SU-DHL-6 (cell line): ENCODE measurements around the gene RPS19.

ENCODE experiments used
- EZH2phosphoT487 ChIP-seq: fragments of 200-600 bp; sonication (generic), shearing (Covaris generic); conservative IDR thresholded peaks from 2 replicates; pipeline ENCODE4 v1.6.1; 2018; ENCODE audit warnings: mild to moderate bottlenecking, antibody characterized with exemption, low read length, moderate library complexity, mixed read lengths
- TF ChIP-seq, protein P1 (sequence below): fragments of 200-600 bp; sonication (generic); IDR thresholded peaks from one replicate; pipeline ENCODE4 v1.5.1; 2017; ENCODE audit warnings: antibody characterized with exemption, mild to moderate bottlenecking, low read length, moderate library complexity; ENCODE audit not compliant: insufficient read depth, poor library complexity, severe bottlenecking

DNA sequence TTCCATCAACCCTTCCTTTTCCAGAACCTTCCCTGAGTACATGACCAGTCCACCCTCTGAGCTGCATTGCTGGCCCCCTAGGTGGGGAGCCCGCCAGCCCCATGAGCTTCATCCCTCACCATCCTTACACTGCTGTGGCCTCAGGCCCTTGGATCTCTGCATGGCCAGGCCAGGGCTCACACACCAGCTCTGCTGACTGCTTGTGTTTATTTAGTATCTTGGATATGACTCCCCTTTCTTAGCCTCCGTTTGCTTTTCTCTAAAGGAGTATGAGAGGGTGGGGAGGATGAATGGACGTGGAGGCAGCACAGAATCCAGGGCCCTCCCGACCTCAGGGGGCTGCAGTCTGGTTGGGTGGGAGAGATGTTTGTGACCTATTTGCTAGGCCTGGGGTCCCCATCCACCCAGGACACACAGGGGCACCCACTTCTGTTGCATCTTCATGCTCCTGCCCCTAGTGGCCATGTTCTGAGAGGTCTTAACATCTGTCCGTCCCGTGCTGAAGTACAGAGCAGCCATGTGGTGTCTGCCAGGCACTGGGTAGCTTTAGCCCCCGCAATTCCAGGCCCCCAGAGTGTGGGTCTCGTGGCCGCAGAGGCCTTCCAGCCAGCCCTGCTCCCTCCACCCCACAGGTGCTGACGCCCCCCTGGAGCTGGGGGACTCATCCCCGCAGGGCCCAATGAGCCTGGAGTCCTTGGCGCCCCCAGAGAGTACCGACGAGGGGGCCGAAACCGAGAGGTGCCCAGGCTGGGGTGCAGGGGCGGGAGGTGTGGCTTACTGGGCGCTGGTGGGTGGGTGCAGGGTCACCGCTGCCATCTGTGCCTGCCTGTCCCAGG lies 35.9 kb downstream of the RPS19 start:
- TF ChIP-seq, protein P1, sequence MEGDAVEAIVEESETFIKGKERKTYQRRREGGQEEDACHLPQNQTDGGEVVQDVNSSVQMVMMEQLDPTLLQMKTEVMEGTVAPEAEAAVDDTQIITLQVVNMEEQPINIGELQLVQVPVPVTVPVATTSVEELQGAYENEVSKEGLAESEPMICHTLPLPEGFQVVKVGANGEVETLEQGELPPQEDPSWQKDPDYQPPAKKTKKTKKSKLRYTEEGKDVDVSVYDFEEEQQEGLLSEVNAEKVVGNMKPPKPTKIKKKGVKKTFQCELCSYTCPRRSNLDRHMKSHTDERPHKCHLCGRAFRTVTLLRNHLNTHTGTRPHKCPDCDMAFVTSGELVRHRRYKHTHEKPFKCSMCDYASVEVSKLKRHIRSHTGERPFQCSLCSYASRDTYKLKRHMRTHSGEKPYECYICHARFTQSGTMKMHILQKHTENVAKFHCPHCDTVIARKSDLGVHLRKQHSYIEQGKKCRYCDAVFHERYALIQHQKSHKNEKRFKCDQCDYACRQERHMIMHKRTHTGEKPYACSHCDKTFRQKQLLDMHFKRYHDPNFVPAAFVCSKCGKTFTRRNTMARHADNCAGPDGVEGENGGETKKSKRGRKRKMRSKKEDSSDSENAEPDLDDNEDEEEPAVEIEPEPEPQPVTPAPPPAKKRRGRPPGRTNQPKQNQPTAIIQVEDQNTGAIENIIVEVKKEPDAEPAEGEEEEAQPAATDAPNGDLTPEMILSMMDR = no peak
- TF ChIP-seq EZH2phosphoT487 = no peak
